GM12891 (cell line): ENCODE data around the gene GSTM2.

Experiments used
- POLR2A ChIP-seq: IDR thresholded peaks from 2 replicates; pipeline ENCODE4 v1.6.1; 2011; ENCODE audit warnings: low read depth, low read length, control low read depth
- POLR2AphosphoS5 ChIP-seq: IDR thresholded peaks from 2 replicates; pipeline ENCODE4 v1.6.1; 2011; ENCODE audit warnings: low read depth, low read length, control low read depth
- SPI1 ChIP-seq: IDR thresholded peaks from 2 replicates; pipeline ENCODE4 v1.6.1; 2011; ENCODE audit warnings: low read depth, low read length, control low read depth

DNA sequence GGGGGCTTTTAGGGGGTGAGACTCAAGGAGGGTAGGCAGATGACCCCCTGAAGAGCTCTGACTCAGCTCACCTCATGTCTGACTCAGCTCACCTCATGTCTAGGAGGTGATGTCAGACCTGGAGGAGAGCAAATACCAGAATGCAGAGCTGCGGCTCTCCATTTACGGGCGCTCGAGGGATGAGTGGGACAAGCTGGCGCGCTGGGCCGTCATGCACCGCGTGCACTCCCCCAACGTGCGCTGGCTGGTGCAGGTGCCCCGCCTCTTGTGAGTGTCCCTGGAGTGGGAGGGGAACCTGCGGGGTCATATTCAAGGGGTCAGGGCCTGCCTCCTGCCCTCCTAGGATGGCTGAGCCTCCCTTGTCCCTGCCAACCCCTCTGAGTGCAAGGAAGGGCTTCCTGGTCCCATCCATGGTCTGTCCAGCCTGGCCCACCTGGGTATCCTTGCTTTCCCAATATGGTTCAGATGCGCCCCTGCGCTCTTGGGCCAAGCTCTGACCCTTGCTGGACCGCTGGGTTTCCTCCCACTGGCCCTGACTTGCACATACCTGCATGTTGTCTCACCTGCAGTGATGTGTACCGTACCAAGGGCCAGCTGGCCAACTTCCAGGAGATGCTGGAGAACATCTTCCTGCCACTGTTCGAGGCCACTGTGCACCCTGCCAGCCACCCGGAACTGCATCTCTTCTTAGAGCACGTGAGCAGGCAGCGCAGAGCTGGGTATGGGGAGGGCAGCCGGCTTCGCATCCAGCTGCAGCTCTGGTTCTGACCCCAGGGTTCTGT is 39.1 kb upstream of the GSTM2 start:
- TF ChIP-seq POLR2AphosphoS5 (no peak), POLR2A (no peak), SPI1 (no peak)
